Transverse colon (tissue), 4 donors: ENCODE results near the gene UPP1.

Experiments
- CTCF ChIP-seq, 5 experiments: fragments of 200-600 bp in 3 of 5; fragments of 450-650 bp in 2 of 5; sonication (generic) in 3 of 5; IDR thresholded peaks; 1 replicate in 2 of 5; 2 replicates in 3 of 5; pipeline ENCODE4 v1.5.1; 2016 to 2017; ENCODE audit warnings: antibody characterized with exemption in 5 of 5, inconsistent platforms in 3 of 5, mild to moderate bottlenecking in 2 of 5, moderate library complexity in 1 of 5
- POLR2A ChIP-seq: fragments of 450-650 bp; IDR thresholded peaks from one replicate; pipeline ENCODE4 v1.6.1; 2016; ENCODE audit warnings: antibody characterized with exemption, mild to moderate bottlenecking, moderate library complexity
- POLR2AphosphoS5 ChIP-seq, 3 donors: sonication (generic); formaldehyde crosslinking; IDR thresholded peaks; one replicate each; pipeline ENCODE4 v1.6.1; 2016; ENCODE audit warnings: antibody characterized with exemption in 3 of 3

DNA sequence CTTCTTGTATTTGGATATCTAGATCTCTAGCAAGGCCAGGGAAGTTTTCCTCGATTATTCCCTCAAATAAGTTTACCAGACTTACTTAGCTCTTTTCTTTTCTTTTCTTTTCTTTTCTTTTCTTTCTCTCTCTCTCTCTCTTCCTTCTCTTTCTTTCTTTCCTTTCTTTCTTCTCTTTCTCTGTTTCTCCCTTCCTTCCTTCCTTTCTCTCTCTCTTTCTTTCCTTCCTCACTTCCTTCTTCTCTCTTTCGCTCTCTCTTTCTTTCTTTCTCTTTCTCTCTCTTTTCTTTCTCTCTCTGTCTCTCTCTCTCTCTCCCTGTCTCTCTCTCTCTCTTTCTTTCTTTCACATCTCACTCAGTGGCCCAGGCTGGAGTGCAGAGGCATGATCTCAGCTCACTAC, 37.0 kb downstream of the UPP1 start:
- TF ChIP-seq CTCF (IDR thresholded peaks at IDR 0.05), result no peak
- no peak for TF ChIP-seq POLR2A
- no peak for TF ChIP-seq POLR2AphosphoS5 (IDR thresholded peaks at IDR 0.05)
